GM19023 (cell line): Measurements from ENCODE around the gene SLC16A14.

Experiments
- ATAC-seq: cut with Tn5 transposase; IDR thresholded peaks from one replicate; pipeline ENCODE4 v1.9.1; 2021; ENCODE audit warnings: mild to moderate bottlenecking, moderate library complexity; ENCODE audit not compliant: unreplicated experiment

Gene SLC16A14

GRCh38 chr2:230043025-230043424 is 25.7 kb downstream of the SLC16A14 start:
- no peak for ATAC-seq

- ATAC-seq: no peak
Observed at GRCh38 chr2:230042195-230042594, 26.5 kb downstream of the SLC16A14 start.

- ATAC-seq: no peak
Observed at GRCh38 chr2:230023313-230023712, 45.4 kb downstream of the SLC16A14 start.

GRCh38 chr2:230019742-230020141 is 49.0 kb downstream of the SLC16A14 start:
- ATAC-seq: no peak

GRCh38 chr2:230018153-230018552 is 50.6 kb downstream of the SLC16A14 start:
- ATAC-seq: no peak

GRCh38 chr2:230016844-230017243 is 51.9 kb downstream of the SLC16A14 start:
- no peak for ATAC-seq

- ATAC-seq: no peak
Observed at GRCh38 chr2:230012267-230012884, 56.3 kb downstream of the SLC16A14 start.

- no peak for ATAC-seq
Observed at GRCh38 chr2:230011617-230012016, 57.1 kb downstream of the SLC16A14 start.

- ATAC-seq: no peak
Observed at GRCh38 chr2:230010501-230010900, 58.2 kb downstream of the SLC16A14 start.

- ATAC-seq: no peak
Observed at GRCh38 chr2:230008708-230009066, 60.0 kb downstream of the SLC16A14 start.

GRCh38 chr2:230007931-230008707 is 60.6 kb downstream of the SLC16A14 start:
- peak; percentile 58 for ATAC-seq

GRCh38 chr2:230000118-230000841 is 68.4 kb downstream of the SLC16A14 start:
- ATAC-seq: peak; percentile 86

GRCh38 chr2:229997565-229997964 is 71.2 kb downstream of the SLC16A14 start:
- no peak for ATAC-seq

GRCh38 chr2:229996320-229996719 is 72.4 kb downstream of the SLC16A14 start:
- ATAC-seq: no peak

- ATAC-seq: no peak
Observed at GRCh38 chr2:229993236-229993635, 75.5 kb downstream of the SLC16A14 start.
